Epidermal melanocyte (primary cell): ENCODE results near the gene CNGB1.
A peak's percentile ranks its signal among the peaks of the same experiment; 100 is the strongest.
"Not testable (repeated sequence)": the region's sequence is repeated elsewhere in the genome, so short reads cannot be mapped to it uniquely, and the experiment has no call there.

Experiments used
- DNase-seq: peaks from one replicate; pipeline ENCODE4 v3.0.0; 2011; ENCODE audit warnings: low spot score; ENCODE audit not compliant: insufficient read length

CNGB1 gene

DNA sequence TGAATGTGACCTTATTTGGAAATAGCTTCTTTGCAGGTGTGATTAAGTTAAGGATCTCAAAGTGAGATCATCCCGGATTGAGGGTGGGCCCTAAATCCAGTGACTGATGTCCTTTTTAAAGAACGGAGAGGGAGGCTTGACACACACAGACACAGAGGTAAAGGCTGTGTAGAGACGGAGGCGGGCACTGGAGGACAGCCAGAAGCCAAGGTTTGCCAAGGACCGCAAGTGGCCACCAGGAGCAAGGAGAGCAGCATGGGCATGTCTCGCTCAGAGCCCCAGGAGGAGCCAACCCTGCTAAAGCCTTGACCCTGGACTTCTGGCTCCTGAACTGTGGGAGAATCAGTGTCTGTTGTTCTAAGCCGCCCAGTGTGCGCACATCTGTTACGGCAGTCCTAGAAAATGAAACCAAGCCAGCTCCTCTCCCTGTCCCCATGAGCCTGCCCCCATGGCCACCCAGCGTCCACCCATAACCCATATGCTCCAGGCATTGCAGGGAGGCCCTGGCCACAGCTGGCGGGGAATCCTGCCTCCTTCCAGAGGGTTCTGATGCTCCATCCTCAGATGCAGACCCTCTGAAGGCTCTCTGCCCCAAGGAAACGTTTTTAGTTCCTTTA is 15.2 kb downstream of the CNGB1 start:
- DNase-seq = no peak

GRCh38 chr16:57953857-57954256 is 17.1 kb downstream of the CNGB1 start:
- no peak for DNase-seq

DNA sequence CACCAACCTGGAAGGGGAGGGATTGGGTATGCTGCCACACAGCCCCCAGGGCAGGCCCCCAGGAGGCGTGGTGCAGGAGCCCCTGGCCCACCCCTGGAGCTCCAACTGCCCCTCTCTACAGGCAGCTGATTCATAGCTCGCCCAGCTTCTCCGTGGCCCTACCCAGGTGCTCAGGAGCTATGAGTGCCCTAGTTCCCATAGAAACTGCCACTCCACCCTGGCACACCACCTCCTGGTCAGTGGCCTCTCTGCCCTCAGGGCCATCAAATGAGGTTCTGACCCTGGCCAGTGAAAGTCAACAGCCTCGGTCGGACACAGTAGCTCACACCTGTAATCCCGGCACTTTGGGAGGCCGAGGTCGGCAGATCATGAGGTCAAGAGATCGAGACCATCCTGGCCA is 18.0 kb downstream of the CNGB1 start:
- DNase-seq = no peak

DNA sequence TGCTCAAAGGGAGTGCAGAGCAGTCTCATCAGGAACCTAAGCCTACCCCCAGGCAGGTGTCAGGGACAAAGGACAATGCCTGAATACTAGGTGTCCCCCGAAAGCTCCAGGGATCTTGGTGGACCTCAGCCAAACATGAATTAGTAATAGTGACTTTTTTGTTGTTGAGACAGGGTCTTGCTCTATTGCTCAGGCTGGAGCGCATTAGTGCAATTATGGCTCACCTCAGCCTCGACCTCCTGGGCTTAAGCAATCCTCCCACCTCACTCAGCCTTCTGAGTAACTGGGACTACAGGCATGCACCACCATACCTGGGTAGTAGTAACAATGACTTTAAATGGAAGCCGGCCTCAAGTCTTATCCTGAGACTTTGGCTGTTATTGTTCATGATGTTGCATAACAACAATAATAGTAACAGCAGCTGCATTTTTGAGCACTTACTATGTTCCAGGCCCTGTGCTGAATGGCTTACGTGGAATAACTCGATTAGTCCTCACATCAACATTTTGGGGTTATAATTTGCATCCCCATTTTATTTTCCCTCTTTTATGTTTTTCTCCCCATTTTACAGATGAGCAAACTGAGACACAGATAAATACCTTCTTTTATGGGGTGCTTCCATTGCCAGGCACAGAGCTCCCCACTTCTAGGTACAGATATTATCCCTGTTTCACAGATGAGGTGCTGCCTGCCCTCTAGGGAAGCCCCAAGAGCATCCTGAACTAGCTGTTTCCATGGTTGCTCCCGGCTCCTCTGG is 19.5 kb downstream of the CNGB1 start:
- no peak for DNase-seq

DNA sequence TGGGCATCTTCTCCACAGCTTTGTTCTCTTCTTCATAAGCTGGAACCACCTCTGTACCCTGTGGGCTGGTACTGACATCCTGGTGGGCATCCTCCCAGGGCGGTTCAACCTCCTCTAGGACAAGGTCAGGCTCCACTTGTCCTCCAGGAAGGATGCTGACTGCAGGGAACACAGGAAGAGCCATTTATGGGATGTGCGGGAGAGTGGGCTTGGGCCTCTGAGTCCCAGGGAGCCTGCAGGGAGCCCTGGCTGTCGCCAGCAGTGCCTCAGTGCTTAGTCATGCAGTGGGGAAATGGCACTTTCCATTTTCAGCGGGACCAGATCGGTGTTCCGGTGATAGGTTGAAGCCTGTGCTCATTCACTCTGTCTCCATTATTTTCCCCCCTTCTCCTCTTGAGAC is 20.5 kb downstream of the CNGB1 start:
- DNase-seq = no peak

GRCh38 chr16:57949595-57950238 is 21.2 kb downstream of the CNGB1 start:
- DNase-seq = no peak

DNA sequence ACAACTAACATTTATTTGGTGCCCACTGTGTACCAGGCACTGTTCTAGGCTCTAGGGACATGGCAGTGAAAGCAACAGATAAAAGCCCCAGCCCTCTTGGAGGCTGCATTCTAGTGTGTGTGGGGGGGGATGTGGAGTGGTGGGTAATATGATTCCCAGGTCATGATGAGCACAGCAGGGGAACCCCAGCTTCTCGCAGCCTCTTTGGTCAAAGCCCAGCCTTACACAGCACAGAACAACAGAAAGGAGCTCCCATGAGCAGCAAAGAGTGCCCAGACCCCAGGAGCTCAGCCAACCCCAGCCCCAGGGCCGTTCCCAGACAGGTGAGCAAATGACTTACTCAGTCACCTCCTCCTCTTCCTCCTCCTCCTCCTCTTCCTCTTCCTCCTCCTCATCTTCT is 21.9 kb downstream of the CNGB1 start:
- no peak for DNase-seq

DNA sequence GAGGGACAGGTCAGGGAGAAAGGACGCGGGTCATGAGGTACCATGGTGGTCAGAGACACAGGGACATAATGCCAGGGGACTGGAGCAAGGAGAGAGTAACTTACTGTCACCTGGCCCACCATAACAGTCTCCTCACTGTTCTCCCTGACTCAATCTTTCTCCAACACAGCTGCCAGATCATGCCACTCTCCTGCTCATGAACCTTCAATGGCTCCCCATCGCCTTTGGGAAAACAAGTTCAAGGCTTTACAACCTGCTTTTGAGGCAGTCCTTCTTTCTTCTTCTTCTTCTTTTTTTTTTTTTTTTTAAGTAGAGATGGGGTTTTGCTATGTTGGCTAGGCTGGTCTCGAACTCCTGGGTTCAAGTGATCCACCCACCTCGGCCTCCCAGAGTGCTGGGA is 22.9 kb downstream of the CNGB1 start:
- no peak for DNase-seq

DNA sequence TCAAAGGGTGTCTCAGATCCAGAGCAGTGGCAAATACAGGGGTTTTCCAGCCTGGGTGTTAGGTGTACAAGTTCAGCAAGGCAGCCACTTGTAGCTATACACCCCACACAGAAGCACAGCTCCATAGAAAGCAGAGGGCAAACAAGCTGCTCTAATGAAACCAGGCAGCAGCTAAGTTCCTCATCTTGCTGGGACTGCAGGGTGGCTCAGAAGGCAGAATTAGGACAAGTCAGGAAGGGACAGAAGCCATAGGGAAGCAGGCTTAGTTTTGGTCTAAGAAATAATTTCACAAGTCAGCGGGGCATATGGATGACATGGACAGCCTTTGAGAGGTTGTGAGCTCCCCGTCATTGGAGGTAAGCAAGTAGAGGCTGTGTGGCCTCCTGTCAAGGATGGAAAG is 23.7 kb downstream of the CNGB1 start:
- no peak for DNase-seq

- DNase-seq = no peak
These were observed 24.6 kb downstream of the CNGB1 start for GRCh38 chr16:57946181-57946801.

DNA sequence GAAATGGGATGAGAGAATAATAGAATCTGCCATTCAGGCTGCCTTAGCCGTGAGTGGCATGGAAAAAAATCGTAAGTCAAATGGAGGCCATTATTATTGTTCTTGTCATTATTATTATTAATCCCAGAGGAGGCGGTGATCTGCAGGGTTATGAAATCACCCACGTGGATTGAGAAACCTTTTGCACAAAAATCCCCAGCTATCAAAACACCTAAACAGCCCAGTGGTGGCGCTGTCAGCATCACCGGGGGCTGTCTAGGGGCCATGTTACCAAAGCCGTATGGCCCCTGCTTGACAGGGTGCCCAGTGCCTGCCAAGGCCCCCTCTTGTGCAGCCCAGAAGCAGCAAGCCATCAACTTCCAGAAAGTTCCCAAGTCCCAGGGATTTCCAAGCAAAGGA is 25.2 kb downstream of the CNGB1 start:
- DNase-seq = no peak

DNA sequence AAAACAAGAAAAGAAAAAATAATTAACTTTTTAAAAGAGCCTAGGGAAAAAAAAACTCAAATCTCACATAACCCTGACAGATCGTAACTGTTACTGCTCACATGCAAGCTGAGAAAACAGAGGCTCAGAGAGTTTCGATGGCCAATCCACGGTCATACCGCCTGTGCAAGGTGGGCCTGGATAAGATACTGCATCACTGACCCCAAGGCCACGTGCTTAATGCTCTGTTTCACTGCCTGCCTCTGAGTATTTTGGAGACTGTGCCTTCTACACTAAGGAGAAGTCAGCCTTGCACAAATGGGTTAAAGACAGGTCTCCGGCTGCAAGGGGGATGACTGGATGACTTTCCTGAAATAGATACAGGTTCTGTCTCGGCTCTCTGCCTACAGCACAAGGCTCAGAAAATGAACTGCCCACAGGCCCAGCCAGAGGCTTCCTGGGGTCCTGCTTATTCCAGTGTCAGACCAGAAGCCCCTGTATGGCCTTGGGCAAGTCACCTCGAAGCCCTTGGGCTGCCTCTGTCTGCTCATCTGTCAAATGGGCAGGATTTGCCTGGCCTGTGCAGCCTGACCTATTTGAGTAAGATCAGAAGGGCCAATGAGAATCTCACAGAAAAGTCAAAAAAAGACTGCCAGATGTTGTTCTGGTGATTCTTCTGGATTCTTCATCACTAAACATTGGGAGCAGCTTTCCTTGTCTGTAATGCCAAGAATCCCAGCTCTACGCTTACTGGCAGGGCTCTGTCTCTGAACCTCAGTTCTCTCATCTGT is 25.8 kb downstream of the CNGB1 start:
- DNase-seq = no peak

- DNase-seq = not testable (repeated sequence)
These were observed 27.5 kb downstream of the CNGB1 start for GRCh38 chr16:57943381-57943780.

DNA sequence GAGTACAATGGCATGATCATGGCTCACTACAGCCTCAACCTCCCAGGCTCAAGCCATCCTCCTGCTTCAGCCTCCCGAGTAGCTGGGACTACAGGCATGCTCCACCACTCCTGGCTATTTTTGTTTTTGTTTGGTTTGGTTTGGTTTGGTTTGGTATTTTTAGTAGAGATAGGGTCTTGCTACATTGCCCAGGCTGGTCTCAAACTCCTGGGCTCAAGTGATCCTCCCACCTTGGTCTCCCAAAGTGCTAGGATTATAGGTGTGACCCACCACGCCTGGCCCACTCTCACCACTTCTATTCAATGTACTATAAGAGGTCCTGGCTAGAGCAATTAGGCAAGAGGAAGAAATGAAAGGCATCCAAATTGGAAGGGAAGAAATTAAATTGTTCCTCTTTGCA is 29.0 kb downstream of the CNGB1 start:
- not testable (repeated sequence) for DNase-seq

DNA sequence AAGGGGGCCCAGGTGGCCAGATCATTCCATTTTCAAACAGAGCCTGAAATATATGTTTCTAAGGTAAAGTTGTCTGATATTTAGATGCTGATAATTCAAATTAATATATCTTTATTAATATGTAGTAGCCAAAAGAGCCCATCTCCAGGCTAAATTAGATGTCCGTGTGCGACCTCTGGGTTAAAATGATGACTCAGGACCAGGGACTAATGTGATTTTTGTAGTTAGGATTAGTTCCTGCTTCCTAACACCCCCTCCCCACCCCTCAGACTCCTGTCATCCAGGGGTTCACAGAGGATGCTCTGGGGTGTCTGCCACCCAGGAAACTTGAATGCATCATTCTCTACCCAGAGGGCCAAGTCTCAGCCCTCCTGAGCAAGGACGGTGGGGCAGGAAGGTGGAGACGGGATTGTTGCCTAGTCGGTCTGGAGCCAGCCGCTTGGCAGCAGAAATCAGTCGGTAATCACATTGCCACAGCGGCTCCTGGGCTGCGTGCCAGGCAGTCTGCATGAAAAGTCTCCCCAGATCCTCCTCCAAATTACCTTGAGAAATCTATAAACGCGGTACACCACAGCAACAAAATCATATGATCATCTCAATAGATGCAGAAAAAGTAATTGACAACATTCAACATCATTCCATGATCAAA is 29.8 kb downstream of the CNGB1 start:
- DNase-seq = no peak

GRCh38 chr16:57940382-57940966 is 30.5 kb downstream of the CNGB1 start:
- no peak for DNase-seq

DNA sequence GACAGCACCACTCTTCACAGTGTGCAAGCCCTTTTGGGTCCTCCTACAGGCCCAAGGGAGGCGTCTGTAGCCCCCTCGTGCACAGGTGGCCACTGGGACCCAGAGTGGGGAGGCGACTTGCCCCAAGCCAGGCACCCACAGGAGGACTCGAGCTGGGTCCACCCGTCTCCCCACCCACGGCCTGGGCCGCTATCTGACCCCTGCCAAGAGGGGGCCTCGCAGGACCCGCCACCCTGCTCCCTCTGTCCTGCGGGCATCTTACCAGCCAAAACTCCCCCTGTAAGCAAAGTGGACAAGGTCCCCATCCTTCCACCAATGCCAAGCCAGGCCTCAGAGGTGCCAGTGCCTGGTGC is 31.1 kb downstream of the CNGB1 start:
- no peak for DNase-seq

DNA sequence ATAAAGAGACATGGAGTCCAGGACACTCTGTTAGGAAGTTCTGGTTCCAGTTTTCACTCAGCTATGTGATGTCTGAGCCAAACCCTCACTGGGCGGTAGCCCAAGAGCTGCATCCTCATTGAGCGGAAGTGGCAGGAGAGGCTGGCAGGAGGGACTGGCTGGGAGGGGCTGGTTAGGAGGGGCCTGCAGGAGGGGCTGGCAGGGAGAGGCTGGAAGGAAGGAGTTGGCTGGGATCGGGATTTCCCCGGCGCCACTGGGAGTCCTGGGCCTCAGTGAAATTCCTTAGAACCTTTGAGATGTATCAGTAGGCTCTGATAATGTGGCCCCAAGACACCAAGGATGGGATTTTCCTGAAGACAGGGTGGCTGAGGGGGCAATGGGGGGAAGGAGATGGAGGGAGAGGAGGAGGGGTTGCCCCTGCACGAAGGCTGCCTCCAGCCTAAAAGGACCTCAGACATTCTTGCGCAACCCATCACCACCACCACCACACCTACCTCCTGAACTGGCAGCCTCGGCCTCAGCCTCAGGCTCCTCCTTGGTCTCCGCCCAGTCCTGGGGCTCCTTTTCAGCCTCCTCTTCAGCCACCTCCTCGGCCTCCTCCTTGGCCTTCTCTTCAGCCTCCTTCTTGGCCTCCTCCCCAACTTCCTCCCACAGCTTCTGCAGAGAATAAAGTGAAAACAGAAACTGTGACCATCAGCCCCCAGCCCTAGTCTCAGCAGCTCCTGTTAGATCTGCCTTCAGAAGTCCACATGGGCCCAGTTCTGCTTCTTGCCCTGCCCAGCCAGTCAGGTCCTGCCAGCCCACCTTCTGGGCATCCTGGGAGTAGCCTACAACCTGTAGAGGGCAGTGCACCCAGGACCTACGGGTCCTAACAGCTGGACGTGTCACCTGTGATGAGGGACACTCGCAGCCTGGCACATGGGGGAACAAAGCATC is 31.7 kb downstream of the CNGB1 start:
- DNase-seq = peak; percentile 51

GRCh38 chr16:57938484-57938883 is 32.4 kb downstream of the CNGB1 start:
- DNase-seq = no peak

DNA sequence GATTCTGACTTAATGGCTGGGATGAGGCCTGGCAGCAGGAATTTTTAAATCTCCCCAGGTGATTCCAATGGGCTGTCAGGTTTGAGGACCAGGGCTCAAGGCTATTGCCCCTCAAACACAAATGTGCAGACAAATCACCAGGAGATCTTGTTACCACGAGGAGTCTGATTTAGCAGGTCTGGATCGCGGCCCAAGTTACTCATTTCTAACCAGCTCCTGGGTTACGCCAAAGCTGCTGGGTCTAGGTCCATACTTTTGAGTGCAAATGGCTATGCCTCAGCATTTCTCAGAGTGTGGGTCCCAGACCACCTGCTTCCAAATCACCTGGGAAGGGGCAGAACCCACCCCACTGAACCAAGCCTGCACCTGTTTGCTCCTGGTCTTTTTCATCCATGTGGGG is 33.1 kb downstream of the CNGB1 start:
- DNase-seq = no peak
